HS-5 (cell line): ENCODE data around the gene ABHD6.
"Not testable (repeated sequence)": the region's sequence is repeated elsewhere in the genome, so short reads cannot be mapped to it uniquely, and the experiment has no call there.

Experiments
- DNase-seq: peaks from one replicate; pipeline ENCODE4 v3.0.0-alpha.2; 2012; ENCODE audit warnings: low read depth

ABHD6 gene

GRCh38 chr3:58323529-58324390, 86.2 kb downstream of the ABHD6 start:
- no peak for DNase-seq

GRCh38 chr3:58324391-58325390, 87.1 kb downstream of the ABHD6 start:
- no peak for DNase-seq

DNA sequence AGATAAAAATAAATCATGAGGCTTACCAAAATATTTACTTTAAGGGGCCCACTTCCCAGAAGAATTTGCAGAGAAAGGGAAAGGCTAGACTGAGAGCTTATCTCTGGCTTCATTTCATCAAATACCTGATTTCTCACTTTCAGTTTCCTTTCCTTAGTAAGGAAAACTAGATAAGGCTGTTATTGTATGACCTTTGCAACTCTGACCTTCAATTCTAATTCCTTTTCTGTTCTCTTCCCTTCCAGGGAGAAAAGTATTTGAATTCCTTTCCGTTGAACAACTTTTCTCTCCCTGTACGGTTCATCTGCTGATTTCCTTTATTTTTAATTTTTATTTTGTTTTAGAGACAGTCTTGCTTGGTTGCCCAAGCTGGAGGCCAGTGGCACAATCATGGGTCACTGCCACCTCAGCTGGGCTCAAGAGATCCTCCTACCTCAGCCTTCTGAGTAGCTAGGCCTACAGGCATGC, 88.0 kb downstream of the ABHD6 start:
- no peak for DNase-seq

GRCh38 chr3:58326267-58326900, 88.8 kb downstream of the ABHD6 start:
- no peak for DNase-seq

DNA sequence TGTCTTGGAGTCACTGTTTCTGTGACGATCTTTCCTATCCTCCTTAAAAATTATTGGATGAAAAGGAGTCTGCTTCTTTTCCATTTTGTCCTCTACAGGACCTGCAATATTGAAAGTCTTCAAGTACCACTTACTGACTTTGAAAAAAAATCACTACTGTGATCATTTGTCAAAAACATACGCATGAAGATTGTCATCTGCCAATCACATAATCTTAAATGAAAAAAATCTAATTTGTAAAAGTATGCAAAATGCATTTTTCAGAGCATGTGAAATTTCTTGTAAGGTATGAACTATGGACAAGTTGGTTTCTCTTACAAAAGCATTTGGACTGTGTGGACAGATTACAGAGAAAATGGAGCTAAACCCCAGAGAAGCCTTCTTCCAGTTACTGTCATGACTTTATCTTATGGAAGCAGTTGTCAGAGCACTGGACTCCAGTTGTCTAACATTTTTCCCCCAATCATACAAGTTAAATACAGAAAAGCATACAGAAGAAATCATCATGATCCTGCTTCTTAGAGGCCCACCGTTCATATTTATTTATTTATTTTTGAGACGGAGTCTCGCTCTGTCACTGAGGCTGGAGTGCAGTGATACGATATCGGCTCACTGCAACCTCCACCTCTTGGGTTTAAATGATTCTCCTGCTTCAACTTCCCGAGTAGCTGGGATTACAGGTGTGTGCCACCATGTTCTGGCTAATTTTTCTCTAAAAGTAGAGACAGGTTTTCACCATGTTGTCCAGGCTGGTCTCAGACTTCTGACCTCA, 91.7 kb downstream of the ABHD6 start:
- no peak for DNase-seq

- DNase-seq = no peak
These were observed 92.4 kb downstream of the ABHD6 start for GRCh38 chr3:58329922-58330413.

GRCh38 chr3:58331593-58332152, 94.1 kb downstream of the ABHD6 start:
- DNase-seq = no peak

DNA sequence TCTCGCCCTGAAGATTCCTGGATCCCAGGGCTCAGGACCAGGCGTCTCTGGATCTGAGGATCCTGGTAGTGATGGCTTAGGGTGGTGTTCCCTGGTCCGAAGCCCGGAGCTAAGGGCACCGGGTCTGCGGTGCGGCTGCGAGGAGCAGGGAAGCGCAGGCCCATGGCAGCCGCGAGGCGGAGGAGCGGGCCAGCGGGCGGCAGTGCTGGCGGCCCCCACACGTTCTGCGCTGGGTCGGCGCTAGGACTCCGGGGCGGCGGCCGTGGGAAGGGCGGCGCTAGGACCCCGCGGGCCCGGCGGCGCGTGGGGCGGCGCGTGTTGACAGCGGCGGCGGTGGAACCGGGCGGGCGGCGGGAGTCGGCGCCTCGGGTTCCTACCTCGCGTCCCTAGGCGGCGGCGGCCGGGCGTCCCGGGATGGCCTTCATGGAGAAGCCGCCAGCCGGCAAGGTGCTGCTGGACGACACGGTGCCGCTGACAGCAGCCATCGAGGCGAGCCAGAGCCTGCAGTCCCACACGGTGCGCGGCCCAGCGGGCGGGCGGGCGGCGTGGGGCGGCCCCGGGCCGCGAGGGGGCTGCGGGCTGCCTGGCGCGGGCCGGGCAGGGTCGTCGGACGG, 95.1 kb downstream of the ABHD6 start, which contains the start of gene PXK:
Gene PXK (plus strand): TSS at position 318 of the 614 bp plus-strand sequence. CDS start 97 bp downstream, at position 415.
- DNase-seq = no peak

- no peak for DNase-seq
These were observed 95.8 kb downstream of the ABHD6 start for GRCh38 chr3:58333206-58334012.

- no peak for DNase-seq
These were observed 96.4 kb downstream of the ABHD6 start for GRCh38 chr3:58334013-58334321.

DNA sequence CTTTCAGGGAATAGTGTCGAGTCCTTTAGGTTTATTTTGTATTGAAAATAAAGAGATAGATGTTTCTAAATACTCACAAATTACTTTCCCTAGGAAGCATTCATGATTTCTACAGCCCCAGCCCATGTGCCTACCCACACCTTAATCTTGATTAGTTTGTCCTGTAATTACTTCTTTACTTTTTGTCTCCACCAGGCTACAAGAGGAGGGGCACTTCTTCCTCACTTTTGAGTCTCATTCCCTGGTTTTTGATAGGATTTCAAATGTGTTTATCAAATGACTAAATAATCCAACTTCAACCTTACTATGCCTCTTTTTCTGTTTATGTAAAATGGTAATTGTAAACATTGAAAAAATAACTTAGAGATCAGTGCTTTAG, 96.9 kb downstream of the ABHD6 start:
- no peak for DNase-seq

GRCh38 chr3:58335652-58335947, 98.0 kb downstream of the ABHD6 start:
- DNase-seq = no peak

- DNase-seq = peak; percentile 88
These were observed 98.7 kb downstream of the ABHD6 start for GRCh38 chr3:58336135-58336882.

GRCh38 chr3:58337190-58337589, 99.6 kb downstream of the ABHD6 start:
- no peak for DNase-seq

- not testable (repeated sequence) for DNase-seq
These were observed 101.6 kb downstream of the ABHD6 start for GRCh38 chr3:58339146-58339545.

DNA sequence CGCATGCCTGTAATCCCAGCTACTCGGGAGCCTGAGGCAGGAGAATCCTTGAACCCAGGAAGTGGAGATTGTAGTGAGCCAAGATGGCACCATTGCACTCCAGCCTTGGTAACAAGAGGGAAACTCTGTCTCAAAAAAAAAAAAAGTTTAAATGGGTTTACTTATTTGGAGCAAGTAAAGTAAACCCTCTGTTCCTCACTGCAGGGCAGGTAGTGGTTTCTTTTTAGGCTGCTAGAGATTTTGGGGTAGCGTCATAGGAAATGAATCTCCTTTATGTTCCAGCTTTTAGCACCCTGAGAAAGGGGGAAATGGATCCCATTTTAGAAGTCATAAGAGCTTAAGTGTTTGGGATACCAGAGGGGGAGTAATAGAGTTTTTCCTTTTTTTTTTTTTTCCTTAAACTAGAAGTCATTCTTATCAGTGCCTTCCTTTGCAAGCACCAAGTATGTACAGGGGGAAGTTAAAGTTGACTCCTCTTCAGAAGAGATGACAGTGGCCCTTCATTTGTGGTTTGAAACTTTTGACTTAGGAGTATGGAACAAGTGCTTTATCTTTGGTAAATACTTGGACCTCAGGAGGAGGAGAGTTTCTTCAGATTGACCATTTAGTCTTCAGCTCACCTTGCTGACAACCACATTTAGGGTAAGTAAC, 103.1 kb downstream of the ABHD6 start:
- no peak for DNase-seq

GRCh38 chr3:58341376-58341775, 103.8 kb downstream of the ABHD6 start:
- no peak for DNase-seq

DNA sequence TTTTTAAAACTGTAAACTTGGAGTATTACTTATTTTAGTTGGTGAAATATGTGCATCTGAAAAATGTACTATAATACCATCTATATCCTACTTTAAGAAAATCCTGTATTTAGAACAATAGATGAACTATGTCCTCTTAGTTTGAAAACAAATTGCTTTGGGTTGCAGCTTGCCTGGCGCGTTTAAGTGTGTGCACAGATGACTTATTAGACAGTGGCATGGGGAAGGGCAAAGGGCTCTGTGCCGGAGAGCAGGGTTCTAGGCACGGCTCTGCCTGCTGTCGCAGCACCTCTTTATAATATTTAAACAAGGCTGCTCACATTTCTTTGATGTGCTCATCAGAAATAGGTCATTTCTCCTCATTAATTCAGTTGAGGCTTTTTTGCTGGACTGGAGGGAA, 105.1 kb downstream of the ABHD6 start:
- no peak for DNase-seq
